IMR-90 (cell line): ENCODE measurements around the gene GCNA.
"Not testable (repeated sequence)": the region's sequence is repeated elsewhere in the genome, so short reads cannot be mapped to it uniquely, and the experiment has no call there.

Experiments used
- BHLHE40 ChIP-seq: fragments of 150-350 bp; IDR thresholded peaks from 2 replicates; pipeline ENCODE4 v1.6.1; 2016; ENCODE audit warnings: mild to moderate bottlenecking, low read depth, low read length
- CHD1 ChIP-seq: IDR thresholded peaks from 2 replicates; pipeline ENCODE4 v1.6.1; 2012; ENCODE audit warnings: low read depth, low read length, improper control_type of control experiment
- CTCF ChIP-seq: conservative IDR thresholded peaks from 2 replicates; pipeline ENCODE4 v1.5.1; 2012; ENCODE audit warnings: mild to moderate bottlenecking, low read depth, low read length, improper control_type of control experiment
- FOS ChIP-seq: fragments of 150-350 bp; IDR thresholded peaks from 2 replicates; pipeline ENCODE4 v1.6.1; 2016; ENCODE audit warnings: low read depth, low read length
- MAFK ChIP-seq: IDR thresholded peaks from 2 replicates; pipeline ENCODE4 v1.6.1; 2012; ENCODE audit warnings: low read depth, low read length, improper control_type of control experiment
- POLR2A ChIP-seq: IDR thresholded peaks from 2 replicates; pipeline ENCODE4 v1.6.1; 2012; ENCODE audit warnings: mild to moderate bottlenecking, low read depth, low read length
- RAD21 ChIP-seq: IDR thresholded peaks from 2 replicates; pipeline ENCODE4 v1.6.1; 2012; ENCODE audit warnings: low read length, improper control_type of control experiment
- RCOR1 ChIP-seq: IDR thresholded peaks from 2 replicates; pipeline ENCODE4 v1.6.1; 2012; ENCODE audit warnings: mild to moderate bottlenecking, low read length, improper control_type of control experiment; ENCODE audit not compliant: insufficient replicate concordance

GRCh38 chrX:71644406-71644805, 66.2 kb downstream of the GCNA start:
- not testable (repeated sequence) for TF ChIP-seq CTCF, RAD21, BHLHE40, POLR2A, RCOR1, CHD1, MAFK, FOS
